GM23338 (cell line): ENCODE data around the gene PIAS4.

Experiments
- CREB1 ChIP-seq: fragments of 250-450 bp; sonication (Bioruptor Pico); IDR thresholded peaks from 2 replicates; pipeline ENCODE4 v1.5.0; 2020; ENCODE audit warnings: low read depth, mild to moderate bottlenecking, moderate library complexity
- EZH2 ChIP-seq: fragments of 200-600 bp; sonication (generic); IDR thresholded peaks from one replicate; pipeline ENCODE4 v1.8.0; 2017; ENCODE audit warnings: antibody characterized with exemption, mild to moderate bottlenecking, low read depth; ENCODE audit not compliant: unreplicated experiment
- EZH2phosphoT487 ChIP-seq: fragments of 200-600 bp; sonication (generic); IDR thresholded peaks from one replicate; pipeline ENCODE4 v1.8.1; 2018; ENCODE audit warnings: antibody characterized with exemption; ENCODE audit not compliant: unreplicated experiment
- JUNB ChIP-seq: IDR thresholded peaks from one replicate; pipeline ENCODE4 v1.6.1; 2016; ENCODE audit warnings: antibody characterized with exemption; ENCODE audit not compliant: unreplicated experiment
- NANOG ChIP-seq: IDR thresholded peaks from 2 replicates; pipeline ENCODE4 v1.6.1; 2016; ENCODE audit warnings: antibody characterized with exemption, borderline replicate concordance
- POLR2AphosphoS5 ChIP-seq: IDR thresholded peaks from 2 replicates; pipeline ENCODE4 v1.6.1; 2016; ENCODE audit warnings: antibody characterized with exemption, low read depth
- REST ChIP-seq: IDR thresholded peaks from one replicate; pipeline ENCODE4 v1.6.1; 2018; ENCODE audit warnings: antibody characterized with exemption; ENCODE audit not compliant: unreplicated experiment
- ZNF331 ChIP-seq: fragments of 250-450 bp; sonication (Bioruptor Pico); IDR thresholded peaks from 2 replicates; pipeline ENCODE4 v1.5.0; 2020; ENCODE audit warnings: low read depth, mild to moderate bottlenecking, moderate library complexity
- TF ChIP-seq, protein P1 (sequence below), 2 experiments: fragments of 200-600 bp in 1 of 2; sonication (generic) in 1 of 2; conservative IDR thresholded peaks; 2 replicates each; pipeline versions ENCODE4 v1.5.1 to v1.6.1; 2016 to 2017; ENCODE audit warnings: antibody characterized with exemption in 2 of 2, low read depth in 2 of 2, mild to moderate bottlenecking in 2 of 2, moderate library complexity in 1 of 2
- TF ChIP-seq, protein P2 (sequence below): IDR thresholded peaks from 2 replicates; pipeline ENCODE4 v1.6.1; 2016; ENCODE audit warnings: antibody characterized with exemption

GRCh38 chr19:4027146-4027545, 19.6 kb downstream of the PIAS4 start:
- TF ChIP-seq NANOG (no peak), CREB1 (CRISPR knock-in tag) (no peak), POLR2AphosphoS5 (no peak), EZH2 (no peak), REST (no peak), EZH2phosphoT487 (no peak), ZNF331 (CRISPR knock-in tag) (no peak), JUNB (no peak)
- TF ChIP-seq, protein P1, sequence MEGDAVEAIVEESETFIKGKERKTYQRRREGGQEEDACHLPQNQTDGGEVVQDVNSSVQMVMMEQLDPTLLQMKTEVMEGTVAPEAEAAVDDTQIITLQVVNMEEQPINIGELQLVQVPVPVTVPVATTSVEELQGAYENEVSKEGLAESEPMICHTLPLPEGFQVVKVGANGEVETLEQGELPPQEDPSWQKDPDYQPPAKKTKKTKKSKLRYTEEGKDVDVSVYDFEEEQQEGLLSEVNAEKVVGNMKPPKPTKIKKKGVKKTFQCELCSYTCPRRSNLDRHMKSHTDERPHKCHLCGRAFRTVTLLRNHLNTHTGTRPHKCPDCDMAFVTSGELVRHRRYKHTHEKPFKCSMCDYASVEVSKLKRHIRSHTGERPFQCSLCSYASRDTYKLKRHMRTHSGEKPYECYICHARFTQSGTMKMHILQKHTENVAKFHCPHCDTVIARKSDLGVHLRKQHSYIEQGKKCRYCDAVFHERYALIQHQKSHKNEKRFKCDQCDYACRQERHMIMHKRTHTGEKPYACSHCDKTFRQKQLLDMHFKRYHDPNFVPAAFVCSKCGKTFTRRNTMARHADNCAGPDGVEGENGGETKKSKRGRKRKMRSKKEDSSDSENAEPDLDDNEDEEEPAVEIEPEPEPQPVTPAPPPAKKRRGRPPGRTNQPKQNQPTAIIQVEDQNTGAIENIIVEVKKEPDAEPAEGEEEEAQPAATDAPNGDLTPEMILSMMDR (conservative IDR thresholded peaks at IDR 0.05; ENCODE audit: low read depth in 2 of 2): no peak
- TF ChIP-seq, protein P2, sequence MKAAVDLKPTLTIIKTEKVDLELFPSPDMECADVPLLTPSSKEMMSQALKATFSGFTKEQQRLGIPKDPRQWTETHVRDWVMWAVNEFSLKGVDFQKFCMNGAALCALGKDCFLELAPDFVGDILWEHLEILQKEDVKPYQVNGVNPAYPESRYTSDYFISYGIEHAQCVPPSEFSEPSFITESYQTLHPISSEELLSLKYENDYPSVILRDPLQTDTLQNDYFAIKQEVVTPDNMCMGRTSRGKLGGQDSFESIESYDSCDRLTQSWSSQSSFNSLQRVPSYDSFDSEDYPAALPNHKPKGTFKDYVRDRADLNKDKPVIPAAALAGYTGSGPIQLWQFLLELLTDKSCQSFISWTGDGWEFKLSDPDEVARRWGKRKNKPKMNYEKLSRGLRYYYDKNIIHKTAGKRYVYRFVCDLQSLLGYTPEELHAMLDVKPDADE: no peak
